HL-60 (cell line): ENCODE results near the gene SPOCK2.

Experiments used
- CTCF ChIP-seq: IDR thresholded peaks from one replicate; pipeline ENCODE4 v1.5.1; 2011; ENCODE audit warnings: low read length, control low read depth, inconsistent platforms; ENCODE audit not compliant: insufficient read depth
- GABPA ChIP-seq: IDR thresholded peaks from 2 replicates; pipeline ENCODE4 v1.6.1; 2012; ENCODE audit warnings: low read depth
- POLR2AphosphoS5 ChIP-seq: IDR thresholded peaks from 2 replicates; pipeline ENCODE4 v1.6.1; 2012; ENCODE audit warnings: low read depth
- REST ChIP-seq: IDR thresholded peaks from 2 replicates; pipeline ENCODE4 v1.6.1; 2012; ENCODE audit warnings: low read depth; ENCODE audit not compliant: insufficient replicate concordance
- SPI1 ChIP-seq: IDR thresholded peaks from 2 replicates; pipeline ENCODE4 v1.6.1; 2012; ENCODE audit warnings: low read depth, mild to moderate bottlenecking, borderline replicate concordance

GRCh38 chr10:72012796-72013195 lies 75.6 kb downstream of the SPOCK2 start:
- TF ChIP-seq CTCF: no peak
- TF ChIP-seq POLR2AphosphoS5: no peak
- TF ChIP-seq GABPA: no peak
- TF ChIP-seq REST: no peak
- no peak for TF ChIP-seq SPI1
